CMK (cell line): ENCODE data around the gene EBF3.

Experiments
- DNase-seq: peaks from one replicate; pipeline ENCODE4 v3.0.0-alpha.2; 2010; ENCODE audit warnings: low read depth

Gene EBF3

GRCh38 chr10:129870961-129871621 is 93.0 kb downstream of the EBF3 start:
- no peak for DNase-seq

GRCh38 chr10:129870474-129870757 is 93.7 kb downstream of the EBF3 start:
- no peak for DNase-seq

- DNase-seq = no peak
Measured at GRCh38 chr10:129869596-129870473, 94.2 kb downstream of the EBF3 start.

- no peak for DNase-seq
Measured at GRCh38 chr10:129868449-129869035, 95.5 kb downstream of the EBF3 start.

DNA sequence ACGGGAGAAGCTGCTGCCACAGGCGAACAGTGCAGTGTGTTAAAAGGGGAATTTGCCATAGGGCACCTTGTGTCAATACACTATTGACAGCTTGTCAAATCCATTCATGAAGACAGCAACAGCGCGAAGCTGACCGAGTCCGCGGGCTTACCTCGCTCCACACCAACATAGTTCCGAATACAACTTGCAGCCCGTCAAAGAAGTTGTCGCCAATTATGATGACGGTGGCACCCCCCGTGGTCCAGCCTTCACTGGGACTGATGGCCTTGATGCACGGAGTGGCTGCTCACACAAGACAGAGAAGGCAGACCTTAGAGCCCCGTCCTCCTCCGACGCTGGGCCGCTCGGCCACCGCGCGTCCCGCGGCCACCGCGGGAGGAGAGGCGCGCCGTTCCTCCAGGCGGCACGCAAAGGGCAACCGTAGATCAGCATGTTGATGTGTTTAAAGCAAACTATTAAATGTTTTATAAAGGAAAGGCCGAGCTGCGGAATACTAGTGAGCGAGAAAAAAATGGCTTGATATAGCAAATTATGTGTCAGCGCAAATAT is 96.4 kb downstream of the EBF3 start:
- DNase-seq = no peak

- no peak for DNase-seq
Measured at GRCh38 chr10:129866894-129867293, 97.2 kb downstream of the EBF3 start.

GRCh38 chr10:129865960-129866359 is 98.1 kb downstream of the EBF3 start:
- DNase-seq = no peak

DNA sequence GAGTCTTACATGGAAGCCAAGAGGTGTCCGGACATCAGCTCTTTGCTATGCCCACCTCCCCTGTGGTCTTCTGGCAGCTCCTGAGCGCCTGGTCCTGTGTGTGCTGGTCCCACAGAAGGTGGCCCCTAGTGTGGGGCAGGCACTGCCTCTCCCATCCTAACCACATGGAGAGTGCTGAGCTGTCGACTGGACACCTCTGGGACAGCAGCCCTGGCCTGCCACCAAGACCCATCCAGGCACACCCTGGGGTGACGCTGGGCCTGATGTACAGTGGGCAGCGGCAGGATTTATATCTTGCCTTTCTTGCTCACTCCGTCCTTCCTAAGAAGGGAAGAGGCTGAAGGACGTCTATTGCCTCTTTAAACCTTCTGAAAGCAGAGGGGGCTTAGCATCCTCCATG is 98.7 kb downstream of the EBF3 start:
- DNase-seq = no peak

DNA sequence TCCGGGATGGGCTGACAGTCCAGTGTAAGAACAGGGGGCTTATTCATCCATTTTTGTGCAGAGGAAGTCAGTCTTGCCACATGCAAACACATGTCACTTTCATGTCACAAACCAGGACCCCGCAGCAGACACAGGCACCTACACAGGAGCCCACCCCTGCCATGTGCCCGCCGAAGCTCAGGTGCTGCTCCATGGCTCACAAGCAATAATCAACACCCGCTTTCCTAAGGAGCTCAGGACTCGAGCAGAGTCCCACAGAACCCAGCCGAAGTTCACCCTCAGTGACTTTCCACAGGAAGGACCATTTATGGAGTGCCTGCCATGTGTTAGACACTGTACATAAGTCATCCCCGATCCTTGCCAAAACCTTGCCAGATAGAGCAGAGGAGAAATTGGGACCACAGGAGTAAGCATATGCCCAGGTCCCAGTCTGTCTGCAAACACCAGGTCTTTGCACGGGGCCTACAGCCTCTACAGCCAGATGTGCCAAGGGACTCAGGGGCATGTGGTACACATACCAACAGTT is 99.4 kb downstream of the EBF3 start:
- no peak for DNase-seq

DNA sequence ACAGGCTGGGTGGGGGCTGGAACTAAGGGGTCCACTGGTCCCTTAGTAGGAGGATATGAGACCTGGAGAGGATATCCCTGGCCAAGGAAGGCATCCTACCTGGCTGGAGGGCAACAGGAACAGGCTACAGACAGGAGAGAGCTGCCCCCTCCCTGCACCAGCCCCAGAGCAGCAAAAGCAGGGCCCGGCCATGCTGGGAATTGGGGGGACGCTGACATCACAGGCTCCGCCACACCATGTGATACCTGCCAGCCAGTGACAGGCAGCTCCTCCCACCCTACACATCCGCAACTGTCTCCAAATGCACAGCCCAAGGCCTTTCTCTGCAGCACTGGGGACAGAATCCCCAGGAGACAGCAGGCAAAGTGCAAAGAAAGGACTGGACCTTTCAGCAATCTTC is 100.0 kb downstream of the EBF3 start:
- no peak for DNase-seq

DNA sequence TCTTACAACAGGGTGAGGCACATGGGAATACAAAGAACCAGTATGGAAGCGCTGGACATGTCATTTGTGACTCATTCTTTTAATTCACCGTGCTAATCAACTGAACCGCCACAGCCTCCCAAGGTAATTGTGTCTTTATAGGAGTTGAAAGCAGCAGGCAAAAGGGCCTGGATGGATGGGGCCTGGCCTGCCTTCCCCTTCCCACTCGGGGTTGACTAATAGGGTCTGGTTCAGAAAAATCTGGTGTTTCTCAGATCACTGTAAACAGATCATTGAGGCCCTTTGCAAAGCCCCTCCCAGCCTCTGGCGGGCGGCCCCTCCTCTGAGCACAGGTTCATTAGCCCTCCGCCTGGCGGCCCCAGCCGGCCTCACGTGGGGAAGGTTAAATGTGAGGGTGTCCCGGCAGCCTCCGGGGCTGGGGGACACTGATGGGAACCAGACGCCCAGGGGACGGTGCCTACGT is 100.8 kb downstream of the EBF3 start:
- no peak for DNase-seq

DNA sequence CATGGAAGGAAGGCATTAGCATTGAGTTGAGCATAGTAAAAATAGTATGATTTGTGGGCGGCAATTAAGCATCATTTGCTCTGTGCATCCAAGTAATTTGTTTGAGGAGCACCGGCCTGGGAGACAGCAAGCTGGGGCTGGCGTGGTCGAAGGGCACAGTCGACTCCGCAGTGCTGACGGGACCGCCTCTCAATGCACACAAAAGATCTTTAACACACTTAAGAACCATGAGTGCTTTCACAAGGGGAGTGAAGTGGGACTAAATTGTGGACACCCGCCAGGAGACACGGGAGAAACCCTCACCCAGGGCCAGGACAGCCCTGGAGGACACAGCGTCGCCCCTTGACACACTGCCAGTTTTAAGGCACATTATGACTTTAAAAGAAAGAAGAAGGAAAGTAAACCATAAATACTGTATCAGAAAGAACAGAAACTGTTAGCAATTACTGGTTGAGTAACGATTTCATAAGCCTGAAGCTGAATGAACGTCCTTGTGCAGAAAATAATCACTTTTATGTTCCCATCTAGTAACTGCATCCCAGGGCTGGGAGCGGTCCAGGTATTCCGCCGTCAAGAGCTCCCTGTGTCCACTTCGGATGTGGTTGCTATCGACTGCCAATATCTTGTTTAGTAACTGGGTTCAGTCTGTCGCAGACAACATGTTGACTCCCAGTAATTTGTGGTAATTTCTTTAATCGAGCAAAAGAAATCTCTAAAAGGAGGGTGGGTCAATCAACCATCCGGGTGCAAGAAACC is 102.1 kb downstream of the EBF3 start:
- DNase-seq = no peak

DNA sequence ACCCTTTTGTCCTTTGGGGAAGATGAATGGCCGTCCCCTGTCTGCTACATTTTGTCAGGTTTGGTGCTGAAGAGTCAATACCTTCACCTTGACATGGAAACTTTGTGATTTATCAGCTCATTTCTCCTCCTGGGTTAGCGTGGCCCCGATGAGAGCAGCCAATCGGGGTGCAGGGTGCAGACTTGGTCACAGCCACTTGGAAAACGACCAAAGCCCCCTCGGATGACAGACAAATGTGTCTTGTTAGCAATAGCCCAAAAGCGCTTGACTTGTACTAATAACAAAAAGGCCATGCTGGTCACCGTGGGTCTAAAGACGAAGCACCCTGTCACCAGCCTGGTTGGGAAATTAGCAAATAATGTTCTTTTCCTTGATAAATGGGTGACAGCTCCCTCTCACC is 103.7 kb downstream of the EBF3 start:
- no peak for DNase-seq

DNA sequence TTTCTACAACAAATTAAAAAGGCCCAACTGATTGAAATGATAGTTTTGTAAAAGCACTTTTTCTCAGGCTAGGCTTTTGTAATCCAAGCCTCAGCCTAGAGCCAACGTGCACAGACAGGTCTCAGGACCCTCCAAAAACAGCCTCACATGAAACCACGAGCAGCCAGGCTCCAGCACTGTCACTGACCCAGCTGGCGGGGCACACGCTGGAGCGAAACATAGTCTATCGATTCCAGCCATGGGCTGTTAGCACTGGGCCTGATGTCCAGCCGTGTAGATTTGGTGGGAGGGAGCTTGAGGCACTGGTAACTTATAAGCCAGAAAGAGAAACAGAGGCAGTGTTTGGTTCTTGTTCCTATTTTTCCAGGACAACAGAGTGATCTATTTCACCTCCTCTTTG is 104.5 kb downstream of the EBF3 start:
- DNase-seq = no peak

- no peak for DNase-seq
Measured at GRCh38 chr10:129857242-129857960, 106.7 kb downstream of the EBF3 start.

GRCh38 chr10:129855836-129856563 is 108.1 kb downstream of the EBF3 start:
- DNase-seq = no peak

DNA sequence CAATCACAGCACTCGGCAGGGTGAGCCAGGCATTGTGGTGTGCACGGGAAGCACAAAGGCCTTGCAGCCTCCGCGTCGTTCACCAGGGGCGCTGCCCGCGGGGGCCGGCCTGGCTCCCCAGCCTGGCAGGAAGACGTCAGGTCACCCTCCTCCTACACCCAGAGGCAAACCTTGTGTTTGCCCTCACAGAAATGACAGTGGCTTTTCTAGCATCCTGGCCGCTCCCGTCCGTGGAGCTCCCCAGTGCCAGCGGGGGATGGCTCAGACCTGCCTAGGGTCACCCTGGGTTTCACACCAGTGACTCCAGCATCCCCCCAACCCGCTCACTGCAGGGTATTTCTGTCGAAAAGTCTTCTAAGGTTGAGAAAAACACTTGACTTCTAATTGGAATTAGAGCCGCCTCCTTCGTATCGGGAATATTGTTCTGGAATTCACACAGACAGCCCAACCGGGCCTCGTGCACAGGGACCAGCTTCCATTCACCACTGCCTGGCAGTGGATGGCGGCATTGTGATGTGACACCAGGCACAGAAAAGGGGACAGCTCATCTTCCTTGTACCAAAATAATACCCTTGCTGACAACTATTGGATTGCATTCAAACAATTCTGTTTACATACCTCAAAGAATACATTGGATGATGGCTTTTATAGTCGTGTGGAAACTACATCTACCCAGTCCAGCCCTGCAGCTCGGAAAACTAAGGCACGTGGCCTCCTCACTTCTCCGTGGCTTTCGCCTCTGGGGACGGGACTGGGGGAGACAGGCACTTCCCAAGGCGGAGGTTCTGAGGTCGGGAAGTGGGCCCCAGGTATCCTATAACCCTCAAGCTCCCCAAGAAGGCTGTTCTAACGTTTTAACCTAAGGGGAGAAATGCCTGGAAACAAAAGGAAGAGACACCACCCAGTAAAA is 109.0 kb downstream of the EBF3 start:
- DNase-seq = no peak

DNA sequence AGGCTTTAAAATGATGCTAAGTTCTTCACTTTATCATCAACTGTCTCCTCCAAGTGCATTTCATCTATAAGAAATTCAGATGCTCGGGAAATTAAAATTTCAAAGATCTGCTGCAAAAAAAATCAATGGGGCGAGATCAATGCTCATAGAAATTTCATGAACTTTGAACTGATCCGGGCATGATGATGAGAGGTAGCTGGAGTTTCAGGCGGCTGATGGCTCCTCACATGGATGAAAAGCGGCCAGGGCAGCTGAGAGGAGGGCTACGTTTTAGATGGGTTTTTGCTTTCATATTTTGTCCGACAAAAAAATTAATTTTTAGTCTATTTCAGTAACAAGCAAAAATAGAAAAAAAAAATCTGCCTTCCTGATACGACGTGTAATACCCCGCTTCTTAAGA is 109.9 kb downstream of the EBF3 start:
- DNase-seq = no peak

DNA sequence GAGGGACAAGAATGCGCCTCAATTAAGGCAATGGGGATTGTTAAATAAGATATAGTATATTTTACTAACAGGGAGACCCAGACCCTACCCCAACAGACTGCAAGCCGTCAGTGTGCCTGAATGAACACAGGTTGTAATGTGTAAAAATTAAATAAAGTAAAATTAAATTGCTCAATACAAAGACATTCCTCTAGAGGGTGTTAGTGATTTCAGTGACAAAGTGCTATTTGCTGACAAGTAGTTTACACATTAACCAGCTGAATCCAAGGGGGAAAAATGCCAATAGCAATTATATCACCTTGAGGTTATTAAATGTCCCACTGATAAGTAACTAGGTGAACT is 110.5 kb downstream of the EBF3 start:
- no peak for DNase-seq
